ENCODE data around the gene HOXC13. TPM values are rescaled to one million over a fixed set of nuclear protein-coding genes. Genes with fewer than 3 reads are reported as not detected.

Gene HOXC13
- total RNA-seq, 1 experiment from 2014 or later, result 93.5 TPM

DNA sequence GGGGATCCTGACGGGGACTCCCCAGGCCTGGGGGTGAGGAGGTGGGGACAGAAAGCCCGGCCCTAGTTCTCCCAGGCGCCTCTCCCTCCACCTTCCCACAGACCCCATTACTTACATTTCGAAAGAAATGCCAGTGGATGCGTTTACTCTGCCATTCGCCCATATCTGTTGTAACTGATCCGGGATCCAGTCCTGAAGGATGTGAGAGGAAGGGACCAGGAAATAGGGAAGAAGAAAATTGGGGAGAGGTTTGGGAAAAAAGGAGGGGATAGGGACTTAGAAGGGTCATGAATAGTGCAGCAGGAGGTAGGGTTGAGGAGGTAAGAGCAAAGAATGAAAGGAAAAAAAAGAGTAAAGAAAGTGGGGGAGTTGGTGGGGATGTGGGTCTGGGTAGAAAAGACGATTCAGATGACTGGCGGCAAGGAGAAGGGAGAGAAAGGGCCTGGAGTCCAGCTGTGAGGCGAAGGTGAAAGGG lies 17.2 kb downstream of the HOXC13 start:
- intact Hi-C loops (cut with micrococcal nuclease; ENCODE audit: unreplicated experiment), result no loop called here
- ChIA-PET CTCF (no interaction called here), POLR2A (no interaction called here)
- in situ Hi-C loops (cut with HindIII; ENCODE audit: low pct_unique_long_range_greater_than_20kb, low sequenced_read_pairs), result no loop called here
- Histone ChIP-seq H3K27me3 (ENCODE audit: control insufficient read depth, insufficient read depth, low read length) (no peaks in the 10 kb centered on the region), H3K4me1 (ENCODE audit: control insufficient read depth, insufficient read depth, low read length) (peaks cover 72% of the 10 kb centered on the region), H3K4me3 (ENCODE audit: low read depth in 2 of 2, low read length in 2 of 2) (peak overlapping the region in 1 of 2 experiments; percentile 13; a peak in 1 of 4 replicates), H3K36me3 (ENCODE audit: control insufficient read depth, insufficient read depth, low read length) (no peaks in the 10 kb centered on the region), H3K27ac (ENCODE audit: low read length) (peak overlapping the region; percentile 89), H3K9me3 (ENCODE audit: control insufficient read depth, insufficient read depth, low read depth, low read length) (no peaks in the 10 kb centered on the region)
- no peak for ATAC-seq
- no TSS peak for BruUV-seq (replicated peaks)
- DNase-seq (ENCODE audit: low read depth, low spot score), result no peak
- TF ChIP-seq POLR2AphosphoS5 (IDR thresholded peaks at IDR 0.05; ENCODE audit: low read depth, low read length) (no peak), TCF7L2 (IDR thresholded peaks at IDR 0.05; ENCODE audit: low read depth, low read length) (no peak), SIN3A (IDR thresholded peaks at IDR 0.05; ENCODE audit: borderline replicate concordance, insufficient read depth, low read depth, low read length) (no peak)
- TF ChIP-seq, protein P1, sequence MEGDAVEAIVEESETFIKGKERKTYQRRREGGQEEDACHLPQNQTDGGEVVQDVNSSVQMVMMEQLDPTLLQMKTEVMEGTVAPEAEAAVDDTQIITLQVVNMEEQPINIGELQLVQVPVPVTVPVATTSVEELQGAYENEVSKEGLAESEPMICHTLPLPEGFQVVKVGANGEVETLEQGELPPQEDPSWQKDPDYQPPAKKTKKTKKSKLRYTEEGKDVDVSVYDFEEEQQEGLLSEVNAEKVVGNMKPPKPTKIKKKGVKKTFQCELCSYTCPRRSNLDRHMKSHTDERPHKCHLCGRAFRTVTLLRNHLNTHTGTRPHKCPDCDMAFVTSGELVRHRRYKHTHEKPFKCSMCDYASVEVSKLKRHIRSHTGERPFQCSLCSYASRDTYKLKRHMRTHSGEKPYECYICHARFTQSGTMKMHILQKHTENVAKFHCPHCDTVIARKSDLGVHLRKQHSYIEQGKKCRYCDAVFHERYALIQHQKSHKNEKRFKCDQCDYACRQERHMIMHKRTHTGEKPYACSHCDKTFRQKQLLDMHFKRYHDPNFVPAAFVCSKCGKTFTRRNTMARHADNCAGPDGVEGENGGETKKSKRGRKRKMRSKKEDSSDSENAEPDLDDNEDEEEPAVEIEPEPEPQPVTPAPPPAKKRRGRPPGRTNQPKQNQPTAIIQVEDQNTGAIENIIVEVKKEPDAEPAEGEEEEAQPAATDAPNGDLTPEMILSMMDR (IDR thresholded peaks at IDR 0.05), result no peak
- TF ChIP-seq, protein P2, sequence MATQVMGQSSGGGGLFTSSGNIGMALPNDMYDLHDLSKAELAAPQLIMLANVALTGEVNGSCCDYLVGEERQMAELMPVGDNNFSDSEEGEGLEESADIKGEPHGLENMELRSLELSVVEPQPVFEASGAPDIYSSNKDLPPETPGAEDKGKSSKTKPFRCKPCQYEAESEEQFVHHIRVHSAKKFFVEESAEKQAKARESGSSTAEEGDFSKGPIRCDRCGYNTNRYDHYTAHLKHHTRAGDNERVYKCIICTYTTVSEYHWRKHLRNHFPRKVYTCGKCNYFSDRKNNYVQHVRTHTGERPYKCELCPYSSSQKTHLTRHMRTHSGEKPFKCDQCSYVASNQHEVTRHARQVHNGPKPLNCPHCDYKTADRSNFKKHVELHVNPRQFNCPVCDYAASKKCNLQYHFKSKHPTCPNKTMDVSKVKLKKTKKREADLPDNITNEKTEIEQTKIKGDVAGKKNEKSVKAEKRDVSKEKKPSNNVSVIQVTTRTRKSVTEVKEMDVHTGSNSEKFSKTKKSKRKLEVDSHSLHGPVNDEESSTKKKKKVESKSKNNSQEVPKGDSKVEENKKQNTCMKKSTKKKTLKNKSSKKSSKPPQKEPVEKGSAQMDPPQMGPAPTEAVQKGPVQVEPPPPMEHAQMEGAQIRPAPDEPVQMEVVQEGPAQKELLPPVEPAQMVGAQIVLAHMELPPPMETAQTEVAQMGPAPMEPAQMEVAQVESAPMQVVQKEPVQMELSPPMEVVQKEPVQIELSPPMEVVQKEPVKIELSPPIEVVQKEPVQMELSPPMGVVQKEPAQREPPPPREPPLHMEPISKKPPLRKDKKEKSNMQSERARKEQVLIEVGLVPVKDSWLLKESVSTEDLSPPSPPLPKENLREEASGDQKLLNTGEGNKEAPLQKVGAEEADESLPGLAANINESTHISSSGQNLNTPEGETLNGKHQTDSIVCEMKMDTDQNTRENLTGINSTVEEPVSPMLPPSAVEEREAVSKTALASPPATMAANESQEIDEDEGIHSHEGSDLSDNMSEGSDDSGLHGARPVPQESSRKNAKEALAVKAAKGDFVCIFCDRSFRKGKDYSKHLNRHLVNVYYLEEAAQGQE (IDR thresholded peaks at IDR 0.05; ENCODE audit: insufficient read depth in 1 of 2, low read depth in 2 of 2, low read length in 1 of 2), result no peak

DNA sequence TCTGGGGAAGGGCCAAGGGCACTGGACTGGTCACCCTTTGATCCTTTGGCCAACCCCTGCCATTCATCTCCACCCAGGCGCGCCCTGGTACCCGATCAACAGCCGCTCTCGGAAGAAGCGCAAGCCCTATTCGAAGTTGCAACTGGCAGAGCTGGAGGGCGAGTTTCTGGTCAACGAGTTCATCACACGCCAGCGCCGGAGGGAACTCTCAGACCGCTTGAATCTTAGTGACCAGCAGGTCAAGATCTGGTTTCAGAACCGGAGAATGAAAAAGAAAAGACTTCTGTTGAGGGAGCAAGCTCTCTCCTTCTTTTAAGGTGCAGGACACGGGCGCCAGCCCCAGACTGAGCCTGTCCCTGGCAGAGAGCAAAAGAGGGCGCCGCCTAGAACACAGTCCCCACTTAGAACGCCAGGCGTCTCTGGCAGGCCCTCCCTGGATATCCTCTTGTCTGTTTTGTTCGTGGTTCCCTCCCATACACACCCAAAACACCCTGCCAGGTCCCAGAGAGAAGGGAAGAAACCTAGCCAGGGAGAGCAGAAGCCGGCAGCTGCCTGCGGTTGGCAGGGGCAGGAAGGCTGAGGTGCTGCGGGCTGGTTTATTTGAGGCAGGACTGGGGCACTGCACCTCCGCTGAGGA lies 17.7 kb downstream of the HOXC13 start:
- in situ Hi-C loops (cut with HindIII; ENCODE audit: low pct_unique_long_range_greater_than_20kb, low sequenced_read_pairs), result no loop called here
- CTCF ChIA-PET, result no interaction called here
- H3K9me3 ChIP-seq (ENCODE audit: control insufficient read depth, insufficient read depth, low read depth, low read length), result no peaks in the 10 kb centered on the region
- intact Hi-C loops (cut with micrococcal nuclease; ENCODE audit: unreplicated experiment), result no loop called here
- TF ChIP-seq, protein P2 (IDR thresholded peaks at IDR 0.05; ENCODE audit: insufficient read depth in 1 of 2, low read depth in 2 of 2, low read length in 1 of 2), result no peak
- peak; percentile 54; the same call in 1 of the 2 replicates for TF ChIP-seq TCF7L2 (IDR thresholded peaks at IDR 0.05; ENCODE audit: low read depth, low read length)
- BruUV-seq (replicated peaks), result no TSS peak
- ATAC-seq (peak; percentile 31), DNase-seq (ENCODE audit: low read depth, low spot score) (no peak)
- peak overlapping the region; percentile 89 for H3K27ac ChIP-seq (ENCODE audit: low read length)
- no peaks in the 10 kb centered on the region for H3K27me3 ChIP-seq (ENCODE audit: control insufficient read depth, insufficient read depth, low read length)
- POLR2A ChIA-PET, result no interaction called here
- H3K4me3 ChIP-seq (ENCODE audit: low read depth in 2 of 2, low read length in 2 of 2), result peak overlapping the region in 1 of 2 experiments; percentile 13; a peak in 1 of 4 replicates
- H3K36me3 ChIP-seq (ENCODE audit: control insufficient read depth, insufficient read depth, low read length), result no peaks in the 10 kb centered on the region
- H3K4me1 ChIP-seq (ENCODE audit: control insufficient read depth, insufficient read depth, low read length), result peaks cover 69% of the 10 kb centered on the region

Data from Panc1 (cell line).